Measurements from ENCODE around the gene RAB32. TPM values are rescaled to one million over a fixed set of nuclear protein-coding genes. Genes with fewer than 3 reads are reported as not detected.

Gene RAB32
- total RNA-seq, 2 donors from 2014 or later: 54.6 to 68.0 TPM

DNA sequence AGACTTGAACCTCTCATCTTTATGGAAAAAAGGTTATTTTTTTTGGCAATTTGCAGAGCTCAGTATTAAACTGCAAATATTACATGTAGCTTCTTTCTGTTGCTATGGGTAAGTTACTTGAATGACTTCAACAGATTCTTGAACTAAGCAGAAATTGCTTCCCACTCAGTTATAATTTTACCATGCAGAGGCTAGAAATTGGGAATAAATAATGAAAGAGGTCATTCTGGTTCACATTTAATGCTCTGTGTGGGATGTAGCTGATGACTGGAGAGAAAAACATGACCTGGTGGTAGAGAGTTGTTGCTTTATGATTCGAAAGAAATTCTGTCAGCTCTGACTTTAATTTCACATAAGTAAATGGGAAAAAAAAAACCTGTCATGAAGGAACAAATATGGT lies 38.3 kb downstream of the RAB32 start:
- intact Hi-C loops (cut with DNase I): no loop called here
- DNase-seq: no peak
- TF ChIP-seq, protein P1, sequence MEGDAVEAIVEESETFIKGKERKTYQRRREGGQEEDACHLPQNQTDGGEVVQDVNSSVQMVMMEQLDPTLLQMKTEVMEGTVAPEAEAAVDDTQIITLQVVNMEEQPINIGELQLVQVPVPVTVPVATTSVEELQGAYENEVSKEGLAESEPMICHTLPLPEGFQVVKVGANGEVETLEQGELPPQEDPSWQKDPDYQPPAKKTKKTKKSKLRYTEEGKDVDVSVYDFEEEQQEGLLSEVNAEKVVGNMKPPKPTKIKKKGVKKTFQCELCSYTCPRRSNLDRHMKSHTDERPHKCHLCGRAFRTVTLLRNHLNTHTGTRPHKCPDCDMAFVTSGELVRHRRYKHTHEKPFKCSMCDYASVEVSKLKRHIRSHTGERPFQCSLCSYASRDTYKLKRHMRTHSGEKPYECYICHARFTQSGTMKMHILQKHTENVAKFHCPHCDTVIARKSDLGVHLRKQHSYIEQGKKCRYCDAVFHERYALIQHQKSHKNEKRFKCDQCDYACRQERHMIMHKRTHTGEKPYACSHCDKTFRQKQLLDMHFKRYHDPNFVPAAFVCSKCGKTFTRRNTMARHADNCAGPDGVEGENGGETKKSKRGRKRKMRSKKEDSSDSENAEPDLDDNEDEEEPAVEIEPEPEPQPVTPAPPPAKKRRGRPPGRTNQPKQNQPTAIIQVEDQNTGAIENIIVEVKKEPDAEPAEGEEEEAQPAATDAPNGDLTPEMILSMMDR (IDR thresholded peaks at IDR 0.05): no peak
- Histone ChIP-seq H3K4me1 (no peaks in the 10 kb centered on the region), H3K4me3 (no peak overlapping the region), H3K27me3 (no peaks in the 10 kb centered on the region), H3K36me3 (no peaks in the 10 kb centered on the region), H3K9ac (ENCODE audit: low read depth in 2 of 2, low read length in 2 of 2) (no peak overlapping the region), H3K9me3 (no peaks in the 10 kb centered on the region), H3K27ac (no peak overlapping the region)

GRCh38 chr6:146582857-146583256 lies 39.2 kb downstream of the RAB32 start:
- no peak overlapping the region for H3K9ac ChIP-seq (ENCODE audit: low read depth in 2 of 2, low read length in 2 of 2)
- TF ChIP-seq, protein P1 (IDR thresholded peaks at IDR 0.05): no peak
- no peaks in the 10 kb centered on the region for H3K27me3 ChIP-seq
- DNase-seq: peak; percentile 25
- intact Hi-C loops (cut with DNase I): no loop called here
- no peaks in the 10 kb centered on the region for H3K36me3 ChIP-seq
- no peak overlapping the region for H3K4me3 ChIP-seq
- no peaks in the 10 kb centered on the region for H3K4me1 ChIP-seq
- H3K9me3 ChIP-seq: no peaks in the 10 kb centered on the region
- no peak overlapping the region for H3K27ac ChIP-seq

GRCh38 chr6:146583966-146584365 lies 40.3 kb downstream of the RAB32 start:
- Histone ChIP-seq H3K27ac (no peak overlapping the region), H3K4me1 (no peaks in the 10 kb centered on the region), H3K9ac (ENCODE audit: low read depth in 2 of 2, low read length in 2 of 2) (no peak overlapping the region), H3K27me3 (no peaks in the 10 kb centered on the region), H3K9me3 (no peaks in the 10 kb centered on the region), H3K36me3 (no peaks in the 10 kb centered on the region), H3K4me3 (no peak overlapping the region)
- TF ChIP-seq, protein P1 (IDR thresholded peaks at IDR 0.05): no peak
- intact Hi-C loops (cut with DNase I): no loop called here
- no peak for DNase-seq

DNA sequence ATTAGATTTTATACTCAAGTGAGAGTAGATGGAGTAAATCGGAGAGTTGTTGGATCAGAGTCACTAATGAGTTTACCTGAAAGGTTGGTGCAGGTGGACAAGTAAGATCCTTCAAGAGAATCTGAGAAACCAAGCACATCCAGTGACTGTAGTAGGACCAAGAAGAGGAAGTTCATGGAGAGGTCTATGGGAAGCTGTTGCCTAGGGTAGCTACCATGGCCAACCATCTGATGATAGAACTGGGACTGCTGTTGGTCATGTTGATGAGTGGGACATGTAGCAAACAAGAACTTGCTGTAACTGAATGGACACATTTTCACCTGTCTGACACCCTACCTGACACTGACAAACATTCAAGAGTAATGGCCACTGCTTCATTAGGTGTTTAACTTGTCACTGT lies 43.8 kb downstream of the RAB32 start:
- Histone ChIP-seq H3K9me3 (no peaks in the 10 kb centered on the region), H3K36me3 (no peaks in the 10 kb centered on the region), H3K27me3 (no peaks in the 10 kb centered on the region), H3K27ac (no peak overlapping the region), H3K4me1 (no peaks in the 10 kb centered on the region), H3K9ac (ENCODE audit: low read depth in 2 of 2, low read length in 2 of 2) (no peak overlapping the region), H3K4me3 (no peak overlapping the region)
- DNase-seq: no peak
- TF ChIP-seq, protein P1 (IDR thresholded peaks at IDR 0.05): no peak
- intact Hi-C loops (cut with DNase I): no loop called here

- intact Hi-C loops (cut with DNase I): loop anchor here (10.0 kb wide), 1 partner anchor 46 kb away; the partner anchor contains the start of gene RAB32
- Histone ChIP-seq H3K9ac (ENCODE audit: low read depth in 2 of 2, low read length in 2 of 2) (no peak overlapping the region), H3K36me3 (no peaks in the 10 kb centered on the region), H3K27ac (no peak overlapping the region), H3K9me3 (no peaks in the 10 kb centered on the region), H3K4me1 (no peaks in the 10 kb centered on the region), H3K4me3 (no peak overlapping the region), H3K27me3 (no peaks in the 10 kb centered on the region)
- no peak for DNase-seq
- TF ChIP-seq, protein P1 (IDR thresholded peaks at IDR 0.05): no peak
Observed at GRCh38 chr6:146590492-146590891, 46.9 kb downstream of the RAB32 start.

Measured in colonic mucosa (tissue), 4 donors.